ENCODE data around the gene XDH. TPM values are rescaled to one million over a fixed set of nuclear protein-coding genes. Genes with fewer than 3 reads are reported as not detected.

XDH gene
- total RNA-seq, 1 experiment from 2014 or later = 7.7 TPM

DNA sequence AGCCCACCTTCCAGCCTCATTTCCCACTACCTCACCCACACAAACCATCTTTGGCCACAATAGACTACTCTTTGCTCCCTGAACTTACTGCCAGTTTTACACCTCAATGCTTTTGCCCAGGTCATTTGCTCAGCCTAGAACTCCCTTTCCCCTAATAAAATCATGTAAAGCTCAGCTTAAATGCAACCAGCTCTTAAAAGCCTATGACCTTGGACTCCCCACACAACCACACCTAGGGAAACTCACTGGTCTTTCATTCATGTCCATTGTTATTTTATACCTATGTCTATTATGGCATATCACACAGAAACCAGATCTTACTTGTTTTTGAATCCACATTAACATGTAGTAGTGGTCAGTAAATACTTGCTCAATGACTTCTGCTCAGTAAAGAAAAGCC, 14.5 kb upstream of the XDH start:
- Histone ChIP-seq H3K4me1 (replicated peaks; ENCODE audit: insufficient read depth) (peaks cover 30% of the 10 kb centered on the region), H3K4me3 (no peak overlapping the region), H3F3A (ENCODE audit: insufficient read depth, low read depth) (peaks cover 24% of the 10 kb centered on the region), H4K20me1 (ENCODE audit: insufficient read depth) (no peaks in the 10 kb centered on the region), H3K36me3 (ENCODE audit: low read depth) (no peaks in the 10 kb centered on the region), H3K27ac (peak overlapping the region; percentile 72; the same call in 1 of the 2 replicates), H3K4me2 (peak overlapping the region; percentile 63), H3K79me2 (ENCODE audit: low read depth) (no peaks in the 10 kb centered on the region), H2AFZ (no peak overlapping the region), H3K9me3 (ENCODE audit: insufficient read depth, low read depth) (peaks cover 15% of the 10 kb centered on the region; the same call in 1 of the 2 replicates), H3K27me3 (ENCODE audit: insufficient read depth, low read depth) (no peaks in the 10 kb centered on the region), H3K9me2 (ENCODE audit: insufficient read depth) (no peaks in the 10 kb centered on the region)
- POLR2A ChIA-PET (ENCODE audit: unreplicated experiment) = no interaction called here
- intact Hi-C loops (cut with micrococcal nuclease; ENCODE audit: unreplicated experiment) = no loop called here
- TF ChIP-seq, protein P1, sequence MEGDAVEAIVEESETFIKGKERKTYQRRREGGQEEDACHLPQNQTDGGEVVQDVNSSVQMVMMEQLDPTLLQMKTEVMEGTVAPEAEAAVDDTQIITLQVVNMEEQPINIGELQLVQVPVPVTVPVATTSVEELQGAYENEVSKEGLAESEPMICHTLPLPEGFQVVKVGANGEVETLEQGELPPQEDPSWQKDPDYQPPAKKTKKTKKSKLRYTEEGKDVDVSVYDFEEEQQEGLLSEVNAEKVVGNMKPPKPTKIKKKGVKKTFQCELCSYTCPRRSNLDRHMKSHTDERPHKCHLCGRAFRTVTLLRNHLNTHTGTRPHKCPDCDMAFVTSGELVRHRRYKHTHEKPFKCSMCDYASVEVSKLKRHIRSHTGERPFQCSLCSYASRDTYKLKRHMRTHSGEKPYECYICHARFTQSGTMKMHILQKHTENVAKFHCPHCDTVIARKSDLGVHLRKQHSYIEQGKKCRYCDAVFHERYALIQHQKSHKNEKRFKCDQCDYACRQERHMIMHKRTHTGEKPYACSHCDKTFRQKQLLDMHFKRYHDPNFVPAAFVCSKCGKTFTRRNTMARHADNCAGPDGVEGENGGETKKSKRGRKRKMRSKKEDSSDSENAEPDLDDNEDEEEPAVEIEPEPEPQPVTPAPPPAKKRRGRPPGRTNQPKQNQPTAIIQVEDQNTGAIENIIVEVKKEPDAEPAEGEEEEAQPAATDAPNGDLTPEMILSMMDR (conservative IDR thresholded peaks at IDR 0.05) = no peak
- no peak for TF ChIP-seq EZH2 (IDR thresholded peaks at IDR 0.05; ENCODE audit: low read depth)
- CTCF ChIA-PET = interaction anchor here (1.2 kb wide), 1 partner anchor 717 kb away, joined by 3 read pairs; no protein-coding TSS in a partner anchor
- DNase-seq = no peak
- no TSS peak for BruUV-seq (replicated peaks)

DNA sequence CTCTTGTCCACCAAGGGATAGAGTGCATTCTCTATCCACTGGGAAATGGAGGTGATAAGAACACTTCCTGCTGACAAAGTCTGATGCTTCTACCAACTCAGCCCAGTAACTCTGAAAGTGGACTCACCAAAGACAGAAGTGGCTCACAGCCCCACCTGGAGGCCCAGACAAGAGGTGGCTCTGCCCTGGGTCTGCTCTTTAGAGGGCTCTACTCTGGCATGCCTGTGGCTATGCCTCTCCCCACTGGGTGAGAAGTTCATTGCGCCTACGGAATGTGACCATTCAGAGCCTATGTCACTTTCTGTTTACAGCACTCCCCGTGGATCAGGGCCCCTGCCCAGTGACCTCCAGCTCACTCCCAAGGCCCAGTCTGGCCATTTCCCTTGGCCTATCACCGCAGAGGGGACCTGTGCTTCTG, 13.5 kb upstream of the XDH start:
- Histone ChIP-seq H3F3A (ENCODE audit: insufficient read depth, low read depth) (peaks cover 24% of the 10 kb centered on the region), H3K27ac (no peak overlapping the region), H3K4me2 (no peak overlapping the region), H3K4me1 (replicated peaks; ENCODE audit: insufficient read depth) (peaks cover 30% of the 10 kb centered on the region), H3K9me3 (ENCODE audit: insufficient read depth, low read depth) (peaks cover 15% of the 10 kb centered on the region; the same call in 1 of the 2 replicates), H2AFZ (no peak overlapping the region), H3K79me2 (ENCODE audit: low read depth) (no peaks in the 10 kb centered on the region), H3K4me3 (no peak overlapping the region), H3K36me3 (ENCODE audit: low read depth) (no peaks in the 10 kb centered on the region), H3K27me3 (ENCODE audit: insufficient read depth, low read depth) (no peaks in the 10 kb centered on the region), H3K9me2 (ENCODE audit: insufficient read depth) (no peaks in the 10 kb centered on the region), H4K20me1 (ENCODE audit: insufficient read depth) (no peaks in the 10 kb centered on the region)
- CTCF ChIA-PET = interaction anchor here (0.6 kb wide), 2 partner anchors 43 to 98 kb away, joined by 3 to 5 read pairs; no protein-coding TSS in a partner anchor
- intact Hi-C loops (cut with micrococcal nuclease; ENCODE audit: unreplicated experiment) = no loop called here
- DNase-seq = peak; percentile 61 to 71
- TF ChIP-seq, protein P1 (conservative IDR thresholded peaks at IDR 0.05) = no peak
- no peak for TF ChIP-seq EZH2 (IDR thresholded peaks at IDR 0.05; ENCODE audit: low read depth)
- no TSS peak for BruUV-seq (replicated peaks)
- POLR2A ChIA-PET (ENCODE audit: unreplicated experiment) = no interaction called here

DNA sequence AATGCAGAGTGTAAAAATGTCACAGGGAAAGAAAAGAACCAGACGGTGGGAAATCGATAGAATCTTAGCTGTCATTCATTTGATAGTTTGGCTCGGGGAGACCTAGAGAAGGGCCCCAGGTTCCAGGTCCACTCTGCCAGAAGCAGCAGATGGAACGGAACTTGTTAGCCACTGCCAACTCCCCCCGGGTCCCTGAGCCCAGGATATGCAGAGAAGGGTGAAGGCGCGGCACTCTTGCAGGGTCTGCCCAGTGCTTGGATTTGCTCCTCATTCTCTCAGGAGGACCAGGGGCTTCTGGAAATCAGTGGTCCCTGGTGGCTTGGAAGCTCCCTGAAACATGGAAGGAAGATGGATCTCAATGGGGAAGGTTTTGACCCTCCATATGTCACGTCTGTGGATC, 11.6 kb upstream of the XDH start:
- TF ChIP-seq, protein P1 (conservative IDR thresholded peaks at IDR 0.05) = no peak
- TF ChIP-seq EZH2 (IDR thresholded peaks at IDR 0.05; ENCODE audit: low read depth) = no peak
- no peaks in the 10 kb centered on the region for H3K79me2 ChIP-seq (ENCODE audit: low read depth)
- CTCF ChIA-PET = no interaction called here

More for the DNA sequence above, 11.6 kb upstream of the XDH start:
- H4K20me1 ChIP-seq (ENCODE audit: insufficient read depth) = no peaks in the 10 kb centered on the region
- no peaks in the 10 kb centered on the region for H3K36me3 ChIP-seq (ENCODE audit: low read depth)
- no TSS peak for BruUV-seq (replicated peaks)
- intact Hi-C loops (cut with micrococcal nuclease; ENCODE audit: unreplicated experiment) = no loop called here
- H3K9me2 ChIP-seq (ENCODE audit: insufficient read depth) = no peaks in the 10 kb centered on the region
- POLR2A ChIA-PET (ENCODE audit: unreplicated experiment) = no interaction called here
- H3F3A ChIP-seq (ENCODE audit: insufficient read depth, low read depth) = peaks cover 27% of the 10 kb centered on the region
- no peaks in the 10 kb centered on the region for H3K27me3 ChIP-seq (ENCODE audit: insufficient read depth, low read depth)
- no peak for DNase-seq
- H2AFZ ChIP-seq = no peak overlapping the region
- 0 out of 2 replicates have a peak, but pooled peaks cover 10% of the 10 kb centered on the region for H3K9me3 ChIP-seq (ENCODE audit: insufficient read depth, low read depth)
- peaks cover 27% of the 10 kb centered on the region for H3K4me1 ChIP-seq (replicated peaks; ENCODE audit: insufficient read depth)
- no peak overlapping the region for H3K27ac ChIP-seq
- no peak overlapping the region for H3K4me2 ChIP-seq
- H3K4me3 ChIP-seq = no peak overlapping the region
